ENCODE results near the gene DNAJC1.
"Not testable (repeated sequence)": the region's sequence is repeated elsewhere in the genome, so short reads cannot be mapped to it uniquely, and the experiment has no call there.

The DNAJC1 gene

GRCh38 chr10:21733710-21734109, 269.8 kb downstream of the DNAJC1 start:
- Mint-ChIP-seq H3K27ac (no peak overlapping the region), H3K9me3 (no peaks in the 10 kb centered on the region), H3K4me3 (no peak overlapping the region), H3K36me3 (peaks cover 23% of the 10 kb centered on the region), H3K4me1 (peaks cover 36% of the 10 kb centered on the region), H3K27me3 (no peaks in the 10 kb centered on the region)

- H3K4me1 Mint-ChIP-seq, result peaks cover 39% of the 10 kb centered on the region
- no peak overlapping the region for H3K27ac Mint-ChIP-seq
- no peaks in the 10 kb centered on the region for H3K9me3 Mint-ChIP-seq
- H3K36me3 Mint-ChIP-seq, result peaks cover 19% of the 10 kb centered on the region
- H3K27me3 Mint-ChIP-seq, result no peaks in the 10 kb centered on the region
- H3K4me3 Mint-ChIP-seq, result no peak overlapping the region
These were observed 271.3 kb downstream of the DNAJC1 start for GRCh38 chr10:21732067-21732772.

GRCh38 chr10:21728618-21729017, 274.9 kb downstream of the DNAJC1 start:
- Mint-ChIP-seq H3K4me3 (no peak overlapping the region), H3K27me3 (no peaks in the 10 kb centered on the region), H3K4me1 (peaks cover 45% of the 10 kb centered on the region), H3K27ac (no peak overlapping the region), H3K36me3 (peaks cover 11% of the 10 kb centered on the region), H3K9me3 (no peaks in the 10 kb centered on the region)

GRCh38 chr10:21727452-21728168, 275.9 kb downstream of the DNAJC1 start:
- no peaks in the 10 kb centered on the region for H3K9me3 Mint-ChIP-seq
- no peak overlapping the region for H3K27ac Mint-ChIP-seq
- H3K4me3 Mint-ChIP-seq, result no peak overlapping the region
- H3K36me3 Mint-ChIP-seq, result peaks cover 12% of the 10 kb centered on the region
- peaks cover 47% of the 10 kb centered on the region for H3K4me1 Mint-ChIP-seq
- H3K27me3 Mint-ChIP-seq, result no peaks in the 10 kb centered on the region

GRCh38 chr10:21726601-21727225, 276.8 kb downstream of the DNAJC1 start:
- Mint-ChIP-seq H3K27me3 (no peaks in the 10 kb centered on the region), H3K4me1 (peaks cover 47% of the 10 kb centered on the region), H3K4me3 (no peak overlapping the region), H3K36me3 (peaks cover 11% of the 10 kb centered on the region), H3K9me3 (no peaks in the 10 kb centered on the region), H3K27ac (no peak overlapping the region)

- no peaks in the 10 kb centered on the region for H3K27me3 Mint-ChIP-seq
- peaks cover 51% of the 10 kb centered on the region for H3K4me1 Mint-ChIP-seq
- H3K27ac Mint-ChIP-seq, result no peak overlapping the region
- peak overlapping the region; percentile 5 for H3K4me3 Mint-ChIP-seq
- peaks cover 9% of the 10 kb centered on the region for H3K36me3 Mint-ChIP-seq
- no peaks in the 10 kb centered on the region for H3K9me3 Mint-ChIP-seq
These were observed 278.7 kb downstream of the DNAJC1 start for GRCh38 chr10:21724687-21725367.

- Mint-ChIP-seq H3K36me3 (peaks cover 9% of the 10 kb centered on the region), H3K4me3 (peak overlapping the region; percentile 5), H3K27me3 (no peaks in the 10 kb centered on the region), H3K27ac (no peak overlapping the region), H3K9me3 (no peaks in the 10 kb centered on the region), H3K4me1 (peaks cover 50% of the 10 kb centered on the region)
These were observed 279.4 kb downstream of the DNAJC1 start for GRCh38 chr10:21724020-21724589.

GRCh38 chr10:21722209-21722608, 281.3 kb downstream of the DNAJC1 start:
- peaks cover 16% of the 10 kb centered on the region for H3K36me3 Mint-ChIP-seq
- no peak overlapping the region for H3K4me3 Mint-ChIP-seq
- no peaks in the 10 kb centered on the region for H3K9me3 Mint-ChIP-seq
- H3K4me1 Mint-ChIP-seq, result peaks cover 43% of the 10 kb centered on the region
- no peak overlapping the region for H3K27ac Mint-ChIP-seq
- H3K27me3 Mint-ChIP-seq, result no peaks in the 10 kb centered on the region

- Mint-ChIP-seq H3K27ac (no peak overlapping the region), H3K36me3 (peaks cover 13% of the 10 kb centered on the region), H3K4me1 (peaks cover 35% of the 10 kb centered on the region), H3K4me3 (no peak overlapping the region), H3K9me3 (no peaks in the 10 kb centered on the region), H3K27me3 (no peaks in the 10 kb centered on the region)
These were observed 282.4 kb downstream of the DNAJC1 start for GRCh38 chr10:21721000-21721665.

GRCh38 chr10:21720090-21720489, 283.4 kb downstream of the DNAJC1 start:
- Mint-ChIP-seq H3K9me3 (no peaks in the 10 kb centered on the region), H3K36me3 (peaks cover 15% of the 10 kb centered on the region), H3K27me3 (no peaks in the 10 kb centered on the region), H3K4me3 (no peak overlapping the region), H3K27ac (peak overlapping the region; percentile 70), H3K4me1 (peaks cover 30% of the 10 kb centered on the region)

- Mint-ChIP-seq H3K9me3 (no peaks in the 10 kb centered on the region), H3K4me3 (no peak overlapping the region), H3K36me3 (peaks cover 17% of the 10 kb centered on the region), H3K27me3 (no peaks in the 10 kb centered on the region), H3K27ac (no peak overlapping the region), H3K4me1 (peaks cover 24% of the 10 kb centered on the region)
These were observed 284.0 kb downstream of the DNAJC1 start for GRCh38 chr10:21719502-21719901.

- not testable (repeated sequence) for H3K9me3 Mint-ChIP-seq, H3K4me3 Mint-ChIP-seq, H3K27ac Mint-ChIP-seq, H3K27me3 Mint-ChIP-seq
- H3K4me1 Mint-ChIP-seq, result peaks cover 20% of the 10 kb centered on the region
- peaks cover 22% of the 10 kb centered on the region for H3K36me3 Mint-ChIP-seq
These were observed 286.0 kb downstream of the DNAJC1 start for GRCh38 chr10:21717437-21718054.

- peaks cover 21% of the 10 kb centered on the region for H3K4me1 Mint-ChIP-seq
- H3K9me3 Mint-ChIP-seq, result no peaks in the 10 kb centered on the region
- peaks cover 22% of the 10 kb centered on the region for H3K36me3 Mint-ChIP-seq
- no peak overlapping the region for H3K4me3 Mint-ChIP-seq
- H3K27ac Mint-ChIP-seq, result no peak overlapping the region
- no peaks in the 10 kb centered on the region for H3K27me3 Mint-ChIP-seq
These were observed 287.9 kb downstream of the DNAJC1 start for GRCh38 chr10:21715531-21716195.

- Mint-ChIP-seq H3K27me3 (no peaks in the 10 kb centered on the region), H3K4me1 (peaks cover 20% of the 10 kb centered on the region), H3K36me3 (peaks cover 27% of the 10 kb centered on the region), H3K4me3 (no peak overlapping the region), H3K27ac (no peak overlapping the region), H3K9me3 (no peaks in the 10 kb centered on the region)
These were observed 290.6 kb downstream of the DNAJC1 start for GRCh38 chr10:21712975-21713374.
